ENCODE measurements around the gene GABRA5. TPM values are rescaled to one million over a fixed set of nuclear protein-coding genes. Genes with fewer than 3 reads are reported as not detected.

Gene GABRA5
- total and polyA plus RNA-seq, 2 experiments from 2014 or later: 11.5 to 25.9 TPM

- TF ChIP-seq REST (IDR thresholded peaks at IDR 0.05; ENCODE audit: unreplicated experiment): no peak
- TF ChIP-seq ZNF331 (CRISPR knock-in tag; IDR thresholded peaks at IDR 0.05; ENCODE audit: low read depth): no peak
- TF ChIP-seq EZH2 (IDR thresholded peaks at IDR 0.05; ENCODE audit: low read depth, unreplicated experiment): no peak
- no peak for TF ChIP-seq JUNB (IDR thresholded peaks at IDR 0.05; ENCODE audit: unreplicated experiment)
- no peak for TF ChIP-seq STAT1 (IDR thresholded peaks at IDR 0.05; ENCODE audit: unreplicated experiment)
- TF ChIP-seq POLR2AphosphoS5 (IDR thresholded peaks at IDR 0.05; ENCODE audit: low read depth): no peak
- TF ChIP-seq CREB1 (CRISPR knock-in tag; IDR thresholded peaks at IDR 0.05; ENCODE audit: low read depth): no peak
- TF ChIP-seq CTCF (conservative IDR thresholded peaks at IDR 0.05; ENCODE audit: low read depth in 2 of 2): no peak
- TF ChIP-seq ZNF114 (CRISPR knock-in tag; IDR thresholded peaks at IDR 0.05): no peak
Observed at GRCh38 chr15:26873846-26874245, 7.0 kb downstream of the GABRA5 start (continued).

GRCh38 chr15:26874774-26875475 is 8.1 kb downstream of the GABRA5 start:
- Mint-ChIP-seq H3K36me3 (ENCODE audit: low read depth) (no peaks in the 10 kb centered on the region), H3K4me1 (peaks cover 6% of the 10 kb centered on the region; the same call in 2 of the 3 replicates), H3K27me3 (ENCODE audit: insufficient read depth, low read depth, poor library complexity) (peaks cover 3% of the 10 kb centered on the region), H3K4me3 (no peak overlapping the region), H3K27ac (no peak overlapping the region), H3K9me3 (no peaks in the 10 kb centered on the region)
- no peak overlapping the region for H3K27ac ChIP-seq (ENCODE audit: low read depth)
- H2AFZ ChIP-seq: no peak overlapping the region
- no peaks in the 10 kb centered on the region for H4K20me1 ChIP-seq (replicated peaks; ENCODE audit: insufficient read depth)
- no peaks in the 10 kb centered on the region for H3K36me3 ChIP-seq (ENCODE audit: insufficient read depth)
- no peak overlapping the region for H3K4me2 ChIP-seq
- no peaks in the 10 kb centered on the region for H3K4me1 ChIP-seq (ENCODE audit: insufficient read depth)
- H3K9me2 ChIP-seq (ENCODE audit: insufficient read depth): 0 out of 2 replicates have a peak, but pooled peaks cover under 1% of the 10 kb centered on the region
- H3K4me3 ChIP-seq: no peak overlapping the region
- H3K27me3 ChIP-seq (ENCODE audit: insufficient read depth): 0 out of 2 replicates have a peak, but pooled peaks cover under 1% of the 10 kb centered on the region
- no peak for DNase-seq (ENCODE audit: low spot score)
- H3F3A ChIP-seq (replicated peaks; ENCODE audit: low read depth): no peaks in the 10 kb centered on the region
- no peak for ATAC-seq
- H3K79me2 ChIP-seq (replicated peaks; ENCODE audit: insufficient read depth): no peaks in the 10 kb centered on the region
- TF ChIP-seq ETS1 (IDR thresholded peaks at IDR 0.05) (no peak), NANOG (IDR thresholded peaks at IDR 0.05; ENCODE audit: borderline replicate concordance) (no peak), EZH2phosphoT487 (IDR thresholded peaks at IDR 0.05; ENCODE audit: unreplicated experiment) (no peak), ZNF462 (CRISPR knock-in tag; IDR thresholded peaks at IDR 0.05) (no peak)

All from GM23338 (cell line).